RWPE2 (cell line): ENCODE results near the gene EIF2D.

Source experiments
- ATAC-seq: fragments of 200-7000 bp; cut with Tn5 transposase; 3 replicates; pipeline ENCODE4 v1.9.1; 2021; ENCODE audit warnings: low read depth
- DNase-seq: peaks from one replicate; pipeline ENCODE4 v3.0.0-alpha.2; 2020; ENCODE audit warnings: low spot score
- H3K27ac ChIP-seq: fragments of 450-650 bp; 2 replicates; pipeline ENCODE4 v1.5.1; 2017; ENCODE audit warnings: mild to moderate bottlenecking; ENCODE audit not compliant: poor library complexity, severe bottlenecking
- H3K27me3 ChIP-seq: fragments of 250-450 bp; sonication (Bioruptor Pico); 2 replicates; pipeline ENCODE4 v1.5.1; 2021; ENCODE audit warnings: mild to moderate bottlenecking, moderate library complexity; ENCODE audit not compliant: insufficient read depth, poor library complexity, severe bottlenecking
- H3K36me3 ChIP-seq: fragments of 250-450 bp; sonication (Bioruptor Pico); 2 replicates; pipeline ENCODE4 v1.5.1; 2020; ENCODE audit warnings: low read depth, mild to moderate bottlenecking, moderate library complexity
- H3K4me1 ChIP-seq: fragments of 250-450 bp; sonication (Bioruptor Pico); 2 replicates; pipeline ENCODE4 v1.5.1; 2021; ENCODE audit warnings: mild to moderate bottlenecking, moderate library complexity; ENCODE audit not compliant: insufficient read depth, poor library complexity, severe bottlenecking
- H3K4me3 ChIP-seq: fragments of 250-450 bp; sonication (Bioruptor Pico); 2 replicates; pipeline ENCODE4 v1.5.1; 2021; ENCODE audit warnings: mild to moderate bottlenecking, moderate library complexity; ENCODE audit not compliant: severe bottlenecking
- H3K9me3 ChIP-seq: fragments of 250-450 bp; sonication (Bioruptor Pico); 2 replicates; pipeline ENCODE4 v1.5.1; 2021; ENCODE audit warnings: mild to moderate bottlenecking, moderate library complexity; ENCODE audit not compliant: severe bottlenecking
- TF ChIP-seq, protein P1 (sequence below): fragments of 450-650 bp; IDR thresholded peaks from one replicate; pipeline ENCODE4 v1.5.1; 2017; ENCODE audit warnings: mild to moderate bottlenecking, moderate library complexity; ENCODE audit not compliant: poor library complexity, severe bottlenecking

EIF2D gene

GRCh38 chr1:206635978-206636345 lies 23.7 kb upstream of the EIF2D start:
- TF ChIP-seq, protein P1, sequence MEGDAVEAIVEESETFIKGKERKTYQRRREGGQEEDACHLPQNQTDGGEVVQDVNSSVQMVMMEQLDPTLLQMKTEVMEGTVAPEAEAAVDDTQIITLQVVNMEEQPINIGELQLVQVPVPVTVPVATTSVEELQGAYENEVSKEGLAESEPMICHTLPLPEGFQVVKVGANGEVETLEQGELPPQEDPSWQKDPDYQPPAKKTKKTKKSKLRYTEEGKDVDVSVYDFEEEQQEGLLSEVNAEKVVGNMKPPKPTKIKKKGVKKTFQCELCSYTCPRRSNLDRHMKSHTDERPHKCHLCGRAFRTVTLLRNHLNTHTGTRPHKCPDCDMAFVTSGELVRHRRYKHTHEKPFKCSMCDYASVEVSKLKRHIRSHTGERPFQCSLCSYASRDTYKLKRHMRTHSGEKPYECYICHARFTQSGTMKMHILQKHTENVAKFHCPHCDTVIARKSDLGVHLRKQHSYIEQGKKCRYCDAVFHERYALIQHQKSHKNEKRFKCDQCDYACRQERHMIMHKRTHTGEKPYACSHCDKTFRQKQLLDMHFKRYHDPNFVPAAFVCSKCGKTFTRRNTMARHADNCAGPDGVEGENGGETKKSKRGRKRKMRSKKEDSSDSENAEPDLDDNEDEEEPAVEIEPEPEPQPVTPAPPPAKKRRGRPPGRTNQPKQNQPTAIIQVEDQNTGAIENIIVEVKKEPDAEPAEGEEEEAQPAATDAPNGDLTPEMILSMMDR, result no peak
- peaks cover 17% of the 10 kb centered on the region for H3K36me3 ChIP-seq
- H3K4me1 ChIP-seq, result peaks cover 24% of the 10 kb centered on the region
- DNase-seq (no peak), ATAC-seq (peak; percentile 6; the same call in 2 of the 3 replicates)
- H3K4me3 ChIP-seq, result peak overlapping the region; percentile 98
- no peaks in the 10 kb centered on the region for H3K27me3 ChIP-seq
- H3K9me3 ChIP-seq, result no peaks in the 10 kb centered on the region
- H3K27ac ChIP-seq, result peak overlapping the region; percentile 62

DNA sequence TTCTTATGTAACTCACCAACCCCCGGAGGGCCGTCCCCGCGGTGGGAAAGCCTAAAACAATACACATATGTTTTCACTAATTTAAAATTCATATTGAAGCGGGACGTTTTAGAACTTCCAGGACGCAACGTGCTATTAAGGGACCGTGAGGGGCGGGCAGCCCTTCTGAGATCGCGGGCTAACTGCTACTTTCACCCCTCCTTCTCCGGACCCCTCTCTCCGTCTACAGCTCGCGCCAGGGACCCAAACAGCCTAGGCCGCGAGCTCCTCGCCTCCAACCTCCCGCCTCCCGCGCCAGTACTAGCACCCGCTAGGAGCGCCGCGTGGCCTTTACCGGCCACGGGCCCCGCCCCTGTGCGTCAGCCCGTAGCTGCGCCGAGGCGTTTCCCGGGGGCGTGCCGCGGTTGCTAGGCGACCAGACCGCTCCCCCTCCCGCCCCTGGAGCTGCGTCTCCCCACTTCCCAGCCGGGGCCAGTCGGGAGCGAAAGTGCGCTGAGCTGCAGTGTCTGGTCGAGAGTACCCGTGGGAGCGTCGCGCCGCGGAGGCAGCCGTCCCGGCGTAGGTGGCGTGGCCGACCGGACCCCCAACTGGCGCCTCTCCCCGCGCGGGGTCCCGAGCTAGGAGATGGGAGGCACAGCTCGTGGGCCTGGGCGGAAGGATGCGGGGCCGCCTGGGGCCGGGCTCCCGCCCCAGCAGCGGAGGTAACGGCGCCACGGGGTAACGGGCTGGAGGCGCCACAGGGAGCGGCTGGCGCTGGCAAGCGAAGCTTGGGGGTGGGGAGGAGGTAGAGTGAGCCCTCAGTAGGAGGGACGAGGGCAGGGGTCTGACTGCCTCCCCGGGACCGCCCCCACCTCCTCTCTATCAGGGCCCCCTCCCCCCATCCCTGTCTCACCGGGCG lies 23.1 kb upstream of the EIF2D start, which contains the start of gene DYRK3:
Gene DYRK3, plus strand, starts transcription at position 457 of the 898 bp plus-strand sequence. Its CDS starts 168 bp downstream, at position 625.
- DNase-seq, result peak; percentile 93
- peak; percentile 79 for ATAC-seq
- Histone ChIP-seq H3K36me3 (peaks cover 17% of the 10 kb centered on the region), H3K27me3 (no peaks in the 10 kb centered on the region), H3K9me3 (no peaks in the 10 kb centered on the region), H3K27ac (peak within 1 kb of the TSS; percentile 62), H3K4me1 (peaks cover 24% of the 10 kb centered on the region), H3K4me3 (peak within 1 kb of the TSS; percentile 98)
- TF ChIP-seq, protein P1, result no peak

DNA sequence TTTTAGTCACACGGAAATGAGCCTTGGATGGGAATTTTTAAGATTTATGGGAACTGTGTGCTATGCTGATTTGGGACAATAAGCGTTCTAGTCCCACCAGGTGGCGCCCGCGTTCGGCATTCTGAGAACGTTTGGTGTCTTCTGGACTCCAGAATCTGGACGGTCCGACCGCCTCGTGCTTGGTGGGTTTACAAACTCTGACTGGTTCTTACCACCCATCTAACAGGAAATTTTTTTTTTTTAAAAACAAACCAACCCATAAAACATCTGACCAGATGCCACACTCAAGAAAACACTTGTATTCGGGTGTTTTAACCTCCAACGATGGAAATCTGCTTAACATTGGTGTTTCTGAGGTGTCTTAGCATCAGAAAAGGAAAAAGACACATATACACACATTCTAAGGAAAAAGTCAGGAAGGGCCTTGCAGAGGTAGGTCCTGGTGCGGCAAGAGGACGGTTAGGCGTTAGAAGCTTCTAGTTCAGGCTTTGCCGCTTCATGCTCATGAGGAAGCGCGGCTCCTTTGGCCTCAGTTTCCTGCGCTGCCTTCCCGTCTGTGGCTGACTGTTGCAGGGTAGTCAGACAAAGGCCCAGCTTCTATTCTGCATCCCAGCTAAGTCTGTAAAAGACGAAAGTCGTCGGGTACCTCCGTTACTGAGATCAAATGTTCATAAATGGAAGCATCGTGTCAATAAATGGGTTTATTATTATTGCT lies 22.3 kb upstream of the EIF2D start:
- H3K4me1 ChIP-seq, result peaks cover 24% of the 10 kb centered on the region
- peak; percentile 85 for DNase-seq
- peak overlapping the region; percentile 62 for H3K27ac ChIP-seq
- peaks cover 12% of the 10 kb centered on the region for H3K36me3 ChIP-seq
- H3K9me3 ChIP-seq, result no peaks in the 10 kb centered on the region
- peak overlapping the region; percentile 98 for H3K4me3 ChIP-seq
- peak; percentile 26; the same call in 1 of the 3 replicates for ATAC-seq
- TF ChIP-seq, protein P1, result peak; percentile 97
- no peaks in the 10 kb centered on the region for H3K27me3 ChIP-seq

DNA sequence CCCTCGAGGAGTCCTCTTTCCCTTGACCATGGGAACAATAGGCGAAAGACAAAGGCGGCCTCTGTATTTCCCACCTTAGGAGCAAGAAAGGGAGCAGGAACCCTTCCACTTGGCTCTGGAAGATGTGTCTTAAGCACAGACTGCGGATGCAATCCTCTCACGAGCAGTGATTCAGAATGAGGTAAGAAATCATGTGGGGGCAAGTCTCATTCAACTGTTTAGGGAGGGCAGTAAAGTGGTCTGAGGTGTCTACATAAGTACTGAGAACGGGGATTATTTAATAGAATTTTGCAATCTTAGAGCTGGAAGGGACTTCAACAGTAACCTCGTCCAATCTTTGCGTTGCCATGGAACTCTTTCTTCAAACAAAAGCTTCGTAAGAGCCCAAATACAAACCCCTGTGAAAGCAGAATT lies 21.4 kb upstream of the EIF2D start:
- Histone ChIP-seq H3K27ac (peak overlapping the region; percentile 62), H3K4me3 (no peak overlapping the region), H3K27me3 (no peaks in the 10 kb centered on the region), H3K9me3 (no peaks in the 10 kb centered on the region), H3K36me3 (peaks cover 4% of the 10 kb centered on the region; the same call in 1 of the 2 replicates), H3K4me1 (peaks cover 24% of the 10 kb centered on the region)
- TF ChIP-seq, protein P1, result no peak
- DNase-seq, result no peak
- ATAC-seq, result peak; percentile 62
